Choroid plexus epithelial cell (primary cell): Measurements from ENCODE around the gene GPLD1.

ENCODE experiments used
- DNase-seq: peaks from one replicate; pipeline ENCODE4 v3.0.0-alpha.2; 2010; ENCODE audit warnings: low read depth
- H3K4me3 ChIP-seq: 2 replicates; pipeline ENCODE4 v1.5.1; 2011; ENCODE audit warnings: low read depth, mild to moderate bottlenecking, control low read depth, low read length, moderate library complexity
- TF ChIP-seq, protein P1 (sequence below): conservative IDR thresholded peaks from 2 replicates; pipeline ENCODE4 v1.5.1; 2011; ENCODE audit warnings: low read depth, mild to moderate bottlenecking, control low read depth, inconsistent platforms, low read length, moderate library complexity

Gene GPLD1, protein sequence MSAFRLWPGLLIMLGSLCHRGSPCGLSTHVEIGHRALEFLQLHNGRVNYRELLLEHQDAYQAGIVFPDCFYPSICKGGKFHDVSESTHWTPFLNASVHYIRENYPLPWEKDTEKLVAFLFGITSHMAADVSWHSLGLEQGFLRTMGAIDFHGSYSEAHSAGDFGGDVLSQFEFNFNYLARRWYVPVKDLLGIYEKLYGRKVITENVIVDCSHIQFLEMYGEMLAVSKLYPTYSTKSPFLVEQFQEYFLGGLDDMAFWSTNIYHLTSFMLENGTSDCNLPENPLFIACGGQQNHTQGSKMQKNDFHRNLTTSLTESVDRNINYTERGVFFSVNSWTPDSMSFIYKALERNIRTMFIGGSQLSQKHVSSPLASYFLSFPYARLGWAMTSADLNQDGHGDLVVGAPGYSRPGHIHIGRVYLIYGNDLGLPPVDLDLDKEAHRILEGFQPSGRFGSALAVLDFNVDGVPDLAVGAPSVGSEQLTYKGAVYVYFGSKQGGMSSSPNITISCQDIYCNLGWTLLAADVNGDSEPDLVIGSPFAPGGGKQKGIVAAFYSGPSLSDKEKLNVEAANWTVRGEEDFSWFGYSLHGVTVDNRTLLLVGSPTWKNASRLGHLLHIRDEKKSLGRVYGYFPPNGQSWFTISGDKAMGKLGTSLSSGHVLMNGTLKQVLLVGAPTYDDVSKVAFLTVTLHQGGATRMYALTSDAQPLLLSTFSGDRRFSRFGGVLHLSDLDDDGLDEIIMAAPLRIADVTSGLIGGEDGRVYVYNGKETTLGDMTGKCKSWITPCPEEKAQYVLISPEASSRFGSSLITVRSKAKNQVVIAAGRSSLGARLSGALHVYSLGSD

DNA sequence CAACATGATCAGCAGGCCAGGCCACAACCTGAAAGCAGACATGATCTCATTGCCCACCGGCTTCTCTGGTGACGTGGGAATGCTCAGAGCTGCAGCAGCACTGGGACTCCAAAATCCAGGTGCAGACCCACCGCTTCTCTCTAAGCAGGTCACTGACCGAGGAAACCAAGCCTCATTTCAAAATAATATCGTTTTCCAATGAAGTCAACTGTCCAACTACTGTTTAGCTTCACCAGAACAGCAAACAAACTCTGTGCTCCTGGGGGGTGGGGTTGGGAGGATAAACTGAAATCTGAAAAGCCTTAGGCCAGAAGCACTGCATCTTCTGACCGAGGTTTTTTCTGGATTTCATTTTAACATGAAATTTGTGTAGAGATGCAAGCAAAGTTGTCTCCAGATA, at the start of gene GPLD1:
GPLD1 (minus strand) TSS at position 109 of the 400 bp plus-strand sequence; CDS start at position 42, 67 bp downstream.
- DNase-seq, result no peak
- TF ChIP-seq, protein P1, sequence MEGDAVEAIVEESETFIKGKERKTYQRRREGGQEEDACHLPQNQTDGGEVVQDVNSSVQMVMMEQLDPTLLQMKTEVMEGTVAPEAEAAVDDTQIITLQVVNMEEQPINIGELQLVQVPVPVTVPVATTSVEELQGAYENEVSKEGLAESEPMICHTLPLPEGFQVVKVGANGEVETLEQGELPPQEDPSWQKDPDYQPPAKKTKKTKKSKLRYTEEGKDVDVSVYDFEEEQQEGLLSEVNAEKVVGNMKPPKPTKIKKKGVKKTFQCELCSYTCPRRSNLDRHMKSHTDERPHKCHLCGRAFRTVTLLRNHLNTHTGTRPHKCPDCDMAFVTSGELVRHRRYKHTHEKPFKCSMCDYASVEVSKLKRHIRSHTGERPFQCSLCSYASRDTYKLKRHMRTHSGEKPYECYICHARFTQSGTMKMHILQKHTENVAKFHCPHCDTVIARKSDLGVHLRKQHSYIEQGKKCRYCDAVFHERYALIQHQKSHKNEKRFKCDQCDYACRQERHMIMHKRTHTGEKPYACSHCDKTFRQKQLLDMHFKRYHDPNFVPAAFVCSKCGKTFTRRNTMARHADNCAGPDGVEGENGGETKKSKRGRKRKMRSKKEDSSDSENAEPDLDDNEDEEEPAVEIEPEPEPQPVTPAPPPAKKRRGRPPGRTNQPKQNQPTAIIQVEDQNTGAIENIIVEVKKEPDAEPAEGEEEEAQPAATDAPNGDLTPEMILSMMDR, result no peak
- no peak within 1 kb of the TSS for H3K4me3 ChIP-seq

DNA sequence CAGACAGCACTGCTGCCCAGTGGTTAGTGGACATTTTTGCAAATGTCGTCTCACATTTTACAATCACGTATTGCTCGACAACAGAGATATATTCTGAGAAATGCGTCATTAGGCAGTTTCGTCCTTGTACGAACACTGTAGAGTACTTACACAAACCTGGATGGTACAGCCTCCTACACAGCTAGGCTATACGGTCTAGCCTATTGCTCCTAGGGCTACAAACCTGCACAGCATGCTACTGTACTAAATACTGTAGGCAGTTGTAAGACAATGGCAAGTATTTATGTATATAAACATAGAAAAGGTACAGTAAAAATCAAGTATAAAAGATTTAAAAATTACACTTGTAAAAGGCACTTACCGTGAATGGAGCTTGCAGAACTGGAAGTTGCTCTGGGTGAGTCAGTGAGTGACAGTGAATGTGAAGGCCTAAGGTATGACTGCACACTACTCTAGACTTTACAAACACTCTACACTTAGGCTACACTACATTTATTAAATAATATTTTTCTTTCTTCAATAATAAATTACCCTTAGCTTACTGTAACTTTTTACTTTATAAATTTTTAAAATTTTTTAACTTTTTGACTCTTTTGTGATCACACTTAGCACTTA, 48.5 kb upstream of the GPLD1 start:
- DNase-seq, result peak; percentile 9
- H3K4me3 ChIP-seq, result no peak overlapping the region

DNA sequence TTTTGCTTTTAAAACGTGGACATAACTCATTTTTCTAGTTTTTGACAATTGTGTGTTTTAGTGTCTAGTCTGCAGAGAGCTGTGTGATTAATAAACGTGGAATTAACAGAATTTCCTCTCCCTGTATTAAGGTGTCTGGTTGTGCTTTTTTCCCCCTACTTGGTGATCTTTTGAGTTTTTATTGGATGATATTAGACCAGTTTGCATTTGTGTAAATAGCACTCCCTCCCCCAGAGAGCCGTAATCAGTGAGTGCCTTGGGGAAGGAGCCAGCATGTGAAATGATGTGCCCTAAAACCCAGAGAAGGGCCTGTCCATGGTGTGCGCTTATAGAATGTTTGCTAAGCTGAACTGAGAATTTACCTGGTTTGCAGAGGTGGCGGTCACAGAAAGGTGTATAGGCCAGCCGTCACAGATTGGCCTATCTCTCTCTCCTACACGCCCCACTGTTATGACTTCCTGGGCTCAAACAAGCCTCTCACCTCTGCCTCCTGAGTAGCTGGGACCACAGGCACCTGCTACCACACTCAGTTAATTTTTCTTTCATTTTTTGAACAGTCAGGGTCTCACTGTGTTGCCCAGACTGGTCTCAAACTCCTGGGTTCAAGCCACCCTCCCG, 47.8 kb upstream of the GPLD1 start:
- TF ChIP-seq, protein P1, result no peak
- peak; percentile 16 for DNase-seq

More for the DNA sequence above, 48.5 kb upstream of the GPLD1 start:
- TF ChIP-seq, protein P1, result no peak

DNA sequence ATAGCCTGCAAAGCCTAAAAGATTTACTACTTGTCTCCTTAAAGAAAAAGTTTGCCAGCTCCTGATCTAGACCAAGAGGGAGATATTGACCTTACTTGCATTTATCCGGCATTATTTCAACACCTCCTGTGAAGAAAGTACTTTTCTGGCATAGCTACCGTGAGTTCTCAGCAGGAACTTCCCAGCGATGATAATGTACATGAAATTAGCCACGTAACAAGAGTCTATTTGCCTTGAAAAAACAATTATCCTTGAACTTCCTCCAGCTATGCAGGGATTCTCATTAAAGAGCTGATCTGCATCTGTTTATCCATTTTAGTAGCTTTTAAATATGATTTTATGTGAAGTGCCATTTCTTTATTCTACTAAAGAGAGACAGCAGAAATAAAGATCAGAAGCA, 47.1 kb upstream of the GPLD1 start:
- H3K4me3 ChIP-seq, result no peak overlapping the region
- TF ChIP-seq, protein P1, result no peak
- DNase-seq, result peak; percentile 56

More for the DNA sequence above, 47.8 kb upstream of the GPLD1 start:
- no peak overlapping the region for H3K4me3 ChIP-seq

DNA sequence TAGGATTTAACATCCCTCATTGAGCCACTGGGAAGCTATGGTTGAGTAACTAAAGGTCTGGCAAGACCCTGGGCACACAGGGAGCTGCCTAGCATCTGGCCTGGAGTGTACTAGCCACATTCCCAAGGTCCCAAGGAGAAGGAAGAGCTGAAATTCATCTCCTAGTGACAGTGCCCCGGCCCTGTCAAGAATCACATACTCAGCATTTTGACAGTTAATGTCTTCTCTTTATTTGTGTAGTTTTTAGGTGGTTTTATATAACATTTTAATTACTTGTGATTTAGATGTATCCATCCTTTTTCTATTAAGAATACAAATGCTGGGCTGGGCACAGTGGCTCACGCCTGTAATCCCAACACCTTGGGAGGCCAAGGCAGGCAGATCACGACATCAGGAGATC, 45.8 kb upstream of the GPLD1 start:
- TF ChIP-seq, protein P1, result no peak
- no peak overlapping the region for H3K4me3 ChIP-seq
- DNase-seq, result no peak

DNA sequence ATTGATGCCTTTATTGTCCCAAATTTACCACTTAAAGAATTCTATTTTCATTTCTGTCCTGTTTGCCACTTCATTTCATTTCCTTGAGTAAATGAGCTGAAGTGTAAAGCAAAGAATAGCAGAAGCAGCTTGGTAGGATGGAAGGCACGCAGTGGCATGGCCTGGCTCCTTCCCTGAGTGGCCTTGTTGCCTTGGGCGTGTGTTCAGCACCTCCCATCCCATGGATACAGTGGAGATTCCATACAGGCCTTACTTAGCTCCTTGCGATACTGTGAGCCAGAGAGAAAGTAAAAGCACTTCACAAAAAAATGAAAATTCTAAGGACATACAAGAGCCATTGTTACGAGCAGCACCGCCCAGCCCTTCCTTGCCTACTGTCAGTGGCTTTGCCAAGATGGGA, 45.0 kb upstream of the GPLD1 start:
- DNase-seq, result no peak
- no peak overlapping the region for H3K4me3 ChIP-seq
- TF ChIP-seq, protein P1, result no peak
